ENCODE measurements around the gene ITGAL.

GRCh38 chr16:30533748-30534367 lies 61.3 kb downstream of the ITGAL start:
- TF ChIP-seq CTCF (IDR thresholded peaks at IDR 0.05; ENCODE audit: extremely low read depth in 1 of 2, insufficient read depth in 1 of 2, low read depth in 1 of 2, low read length in 2 of 2) (no peak), POLR2AphosphoS5 (IDR thresholded peaks at IDR 0.05; ENCODE audit: insufficient read depth, low read depth, low read length) (no peak)

All from endothelial cell of umbilical vein (primary cell).